Natural killer cell (primary cell): ENCODE results near the gene DIP2C. TPM values are rescaled to one million over a fixed set of nuclear protein-coding genes. Genes with fewer than 3 reads are reported as not detected.

Experiments used
- ATAC-seq, 3 donors: fragments of 150-1000 bp in 2 of 3; fragments of 200-7000 bp in 1 of 3; cut with Tn5 transposase; 1 replicate in 1 of 3; 2 replicates in 2 of 3; pipeline ENCODE4 v1.10.0; 2021; ENCODE audit warnings: mild to moderate bottlenecking in 2 of 3, moderate library complexity in 2 of 3
- DNase-seq, 2 donors: peaks; one replicate each; pipeline versions ENCODE4 v3.0.0 to v3.0.0-alpha.2; 2013 to 2021; ENCODE audit warnings: mixed read lengths in 1 of 2
- H3K27ac ChIP-seq: one replicate; pipeline ENCODE4 v1.5.1; 2013; ENCODE audit warnings: mild to moderate bottlenecking, low read length
- H3K27me3 ChIP-seq: one replicate; pipeline ENCODE4 v1.6.1; 2013; ENCODE audit warnings: low read length; ENCODE audit not compliant: control insufficient read depth, insufficient read depth
- H3K36me3 ChIP-seq: one replicate; pipeline ENCODE4 v1.6.1; 2013; ENCODE audit warnings: low read length; ENCODE audit not compliant: control insufficient read depth, insufficient read depth
- H3K4me1 ChIP-seq: one replicate; pipeline ENCODE4 v1.6.1; 2013; ENCODE audit warnings: low read length; ENCODE audit not compliant: control insufficient read depth, insufficient read depth
- H3K4me3 ChIP-seq: one replicate; pipeline ENCODE4 v1.5.1; 2013; ENCODE audit warnings: low read length
- H3K9me3 ChIP-seq: one replicate; pipeline ENCODE4 v1.6.1; 2013; ENCODE audit warnings: low read length; ENCODE audit not compliant: control insufficient read depth, insufficient read depth
- H3K27ac Mint-ChIP-seq, 2 donors: one replicate each; pipeline ENCODE4 v1.8.0; 2022; ENCODE audit warnings: mild to moderate bottlenecking in 2 of 2, mixed read lengths in 2 of 2, moderate library complexity in 1 of 2
- H3K27me3 Mint-ChIP-seq, 2 donors: one replicate each; pipeline ENCODE4 v1.8.0; 2022; ENCODE audit warnings: low read depth in 2 of 2, mixed read lengths in 2 of 2
- H3K36me3 Mint-ChIP-seq: one replicate; pipeline ENCODE4 v1.8.0; 2022; ENCODE audit warnings: mixed read lengths
- H3K4me1 Mint-ChIP-seq, 2 donors: one replicate each; pipeline ENCODE4 v1.8.0; 2022; ENCODE audit warnings: mixed read lengths in 2 of 2
- H3K4me3 Mint-ChIP-seq: one replicate; pipeline ENCODE4 v1.8.0; 2022; ENCODE audit warnings: mild to moderate bottlenecking, moderate library complexity, mixed read lengths
- H3K9me3 Mint-ChIP-seq, 2 donors: one replicate each; pipeline ENCODE4 v1.8.0; 2022; ENCODE audit warnings: mixed read lengths in 2 of 2
- CTCF ChIP-seq: fragments of 200-600 bp; IDR thresholded peaks from one replicate; pipeline ENCODE4 v1.8.0; 2022; ENCODE audit warnings: antibody characterized with exemption
- WGBS: methylation state at CpG from one replicate; pipeline ENCODE4 v1.1.7; 2013; ENCODE audit warnings: missing lambda C conversion rate; ENCODE audit not compliant: insufficient coverage; 5-methylcytosine and 5-hydroxymethylcytosine counted together
- intact Hi-C: fragments of 100-400 bp; cut with micrococcal nuclease; formaldehyde crosslinking; loops from one replicate; pipeline ENCODE4 v1.14.2; 2022
- total RNA-seq, 4 donors: library from RNA; stranded (reverse); fragments of 120-200 nt in 1 of 4; gene quantifications; one replicate each; pipeline versions ENCODE4 v1.2.3 to v1.2.4, GENCODE V29; 2013 to 2022

Gene DIP2C
- total RNA-seq, 3 donors from 2014 or later (not counting 1 experiment from before 2014, with no cell fraction given) = 1.5 to 5.8 (median 3.8) TPM

GRCh38 chr10:543862-544822, 145.3 kb downstream of the DIP2C start:
- Histone ChIP-seq H3K36me3 (no peaks in the 10 kb centered on the region), H3K4me1 (no peaks in the 10 kb centered on the region), H3K27me3 (peaks cover 5% of the 10 kb centered on the region), H3K9me3 (no peaks in the 10 kb centered on the region), H3K4me3 (no peak overlapping the region), H3K27ac (no peak overlapping the region)
- Mint-ChIP-seq H3K4me3 (no peak overlapping the region), H3K9me3 (no peaks in the 10 kb centered on the region), H3K4me1 (peaks cover 17 to 23% of the 10 kb centered on the region in 2 donors), H3K27me3 (peaks cover 38 to 55% of the 10 kb centered on the region in 2 donors), H3K36me3 (no peaks in the 10 kb centered on the region), H3K27ac (no peak overlapping the region)
- WGBS = 89% methylated on average over 20 of the region's 21 CpGs
- DNase-seq (no peak), ATAC-seq (no peak)
- intact Hi-C loops = no loop called here
- TF ChIP-seq CTCF = no peak

GRCh38 chr10:543131-543530, 146.3 kb downstream of the DIP2C start:
- peaks cover 17 to 23% of the 10 kb centered on the region in 2 donors for H3K4me1 Mint-ChIP-seq
- H3K36me3 Mint-ChIP-seq = no peaks in the 10 kb centered on the region
- Histone ChIP-seq H3K27me3 (peaks cover 11% of the 10 kb centered on the region), H3K4me1 (no peaks in the 10 kb centered on the region), H3K9me3 (no peaks in the 10 kb centered on the region), H3K4me3 (no peak overlapping the region), H3K27ac (no peak overlapping the region), H3K36me3 (no peaks in the 10 kb centered on the region)
- no peak for ATAC-seq
- DNase-seq = no peak
- no peaks in the 10 kb centered on the region for H3K9me3 Mint-ChIP-seq
- H3K27ac Mint-ChIP-seq = no peak overlapping the region
- no peak overlapping the region for H3K4me3 Mint-ChIP-seq
- WGBS = 95% methylated on average over 13 of the region's 13 CpGs
- intact Hi-C loops = no loop called here
- peaks cover 36 to 60% of the 10 kb centered on the region in 2 donors for H3K27me3 Mint-ChIP-seq
- TF ChIP-seq CTCF = no peak

- Histone ChIP-seq H3K27me3 (peaks cover 11% of the 10 kb centered on the region), H3K27ac (no peak overlapping the region), H3K4me3 (no peak overlapping the region), H3K36me3 (no peaks in the 10 kb centered on the region), H3K4me1 (no peaks in the 10 kb centered on the region), H3K9me3 (no peaks in the 10 kb centered on the region)
- TF ChIP-seq CTCF = no peak
- 73% methylated on average over 16 of the region's 16 CpGs for WGBS
- no peak for DNase-seq
- Mint-ChIP-seq H3K4me1 (peaks cover 17 to 23% of the 10 kb centered on the region in 2 donors), H3K27ac (no peak overlapping the region), H3K36me3 (no peaks in the 10 kb centered on the region), H3K27me3 (peaks cover 34 to 52% of the 10 kb centered on the region in 2 donors), H3K9me3 (no peaks in the 10 kb centered on the region), H3K4me3 (no peak overlapping the region)
- intact Hi-C loops = no loop called here
- no peak for ATAC-seq
These were observed 147.6 kb downstream of the DIP2C start for GRCh38 chr10:541750-542371.
